A549 (cell line): ENCODE data around the gene TEAD3. TPM values are rescaled to one million over a fixed set of nuclear protein-coding genes. Genes with fewer than 3 reads are reported as not detected.

ENCODE experiments used
- ATAC-seq, 2 experiments: fragments of 200-7000 bp in 1 of 2; fragments of >200 bp in 1 of 2; cut with Nextera tagmentation in 1 of 2; cut with Tn5 transposase in 1 of 2; 3 replicates each; pipeline versions ENCODE4 v1.8.0 to v1.9.1; 2018 to 2020; ENCODE audit warnings: mild to moderate bottlenecking in 1 of 2, moderate library complexity in 1 of 2
- CTCF ChIA-PET: fragments of 300-600 bp; sonication (Branson Sonifier 250); formaldehyde crosslinking; extraction: SDS; loops from one replicate; lab custom pipeline; 2021; ENCODE audit warnings: antibody characterized with exemption, inconsistent platforms; lab: Yijun Ruan, JAX
- POLR2A ChIA-PET: fragments of 350-600 bp; formaldehyde crosslinking; extraction: SDS; loops from one replicate; lab custom pipeline; 2021; ENCODE audit warnings: antibody characterized with exemption, inconsistent platforms; lab: Yijun Ruan, JAX
- DNase-seq, 2 experiments: peaks; one replicate each; pipeline versions ENCODE4 v3.0.0 to v3.0.0-alpha.2; 2011 to 2016; ENCODE audit warnings: low read depth in 1 of 2, low spot score in 1 of 2
- FAIRE-seq: peaks from 2 replicates; lab custom pipeline; 2011; peaks lifted over from hg19 to GRCh38; lab: Jason Lieb, UNC
- H3K27ac ChIP-seq, 2 experiments: fragments of >200 bp; sonication (Bioruptor Twin); formaldehyde crosslinking; 3 replicates each; pipeline ENCODE4 v1.5.1; 2016 to 2017
- H3K4me1 ChIP-seq: fragments of >200 bp; sonication (Bioruptor Twin); formaldehyde crosslinking; 3 replicates; pipeline ENCODE4 v1.6.1; 2016
- H3K4me2 ChIP-seq: fragments of >200 bp; sonication (Bioruptor Twin); formaldehyde crosslinking; 3 replicates; pipeline ENCODE4 v1.6.1; 2016
- H3K4me3 ChIP-seq: fragments of >200 bp; sonication (Bioruptor Twin); formaldehyde crosslinking; 3 replicates; pipeline ENCODE4 v1.5.1; 2016
- H3K9me3 ChIP-seq: fragments of >200 bp; sonication (Bioruptor Twin); formaldehyde crosslinking; 3 replicates; pipeline ENCODE4 v1.6.1; 2016
- BHLHE40 ChIP-seq: IDR thresholded peaks from 2 replicates; pipeline ENCODE4 v1.6.1; 2012; ENCODE audit warnings: low read depth, low read length, inconsistent platforms
- CBX8 ChIP-seq: fragments of 200-600 bp; sonication (generic); IDR thresholded peaks from 2 replicates; pipeline ENCODE4 v1.6.1; 2016
- CEBPB ChIP-seq, 2 experiments: fragments of >200 bp in 1 of 2; sonication (Bioruptor Twin) in 1 of 2; formaldehyde crosslinking in 1 of 2; IDR thresholded peaks; 2 replicates each; pipeline ENCODE4 v1.6.1; 2012 to 2016
- CHD2 ChIP-seq: fragments of 150-350 bp; IDR thresholded peaks from 2 replicates; pipeline ENCODE4 v1.6.1; 2014; ENCODE audit warnings: low read length; ENCODE audit not compliant: partially characterized antibody
- CHD4 ChIP-seq: fragments of 200-600 bp; sonication (generic); IDR thresholded peaks from 2 replicates; pipeline ENCODE4 v1.6.1; 2016; ENCODE audit warnings: antibody characterized with exemption, mild to moderate bottlenecking, borderline replicate concordance
- FOXS1 ChIP-seq: fragments of 250-450 bp; sonication (Bioruptor Pico); IDR thresholded peaks from 2 replicates; pipeline ENCODE4 v1.5.0; 2020; ENCODE audit warnings: mild to moderate bottlenecking, moderate library complexity
- GATA3 ChIP-seq: IDR thresholded peaks from 2 replicates; pipeline ENCODE4 v1.6.1; 2012; ENCODE audit warnings: borderline replicate concordance
- HDAC2 ChIP-seq: fragments of 200-600 bp; sonication (generic); IDR thresholded peaks from 2 replicates; pipeline ENCODE4 v1.6.1; 2016
- HEYL ChIP-seq: fragments of 250-450 bp; sonication (Bioruptor Pico); IDR thresholded peaks from 2 replicates; pipeline ENCODE4 v1.8.0; 2021; ENCODE audit warnings: mild to moderate bottlenecking, moderate library complexity
- HOXB13 ChIP-seq: fragments of 250-450 bp; sonication (Bioruptor Pico); IDR thresholded peaks from 2 replicates; pipeline ENCODE4 v1.5.0; 2020; ENCODE audit warnings: low read depth, mild to moderate bottlenecking, moderate library complexity
- JUNB ChIP-seq: fragments of >200 bp; sonication (Bioruptor Twin); formaldehyde crosslinking; IDR thresholded peaks from 2 replicates; pipeline ENCODE4 v1.6.1; 2016
- KDM5A ChIP-seq: fragments of 200-600 bp; sonication (generic); IDR thresholded peaks from 2 replicates; pipeline ENCODE4 v1.6.1; 2016; ENCODE audit warnings: antibody characterized with exemption, mild to moderate bottlenecking
- MAFK ChIP-seq: fragments of 450-650 bp; IDR thresholded peaks from 2 replicates; pipeline ENCODE4 v1.6.1; 2014; ENCODE audit not compliant: partially characterized antibody
- MAX ChIP-seq: IDR thresholded peaks from 2 replicates; pipeline ENCODE4 v1.6.1; 2012
- MAZ ChIP-seq: fragments of 150-350 bp; IDR thresholded peaks from 2 replicates; pipeline ENCODE4 v1.6.1; 2014; ENCODE audit warnings: antibody characterized with exemption, low read depth, low read length, borderline replicate concordance
- MYC ChIP-seq: IDR thresholded peaks from 2 replicates; pipeline ENCODE4 v1.6.1; 2012; ENCODE audit warnings: mild to moderate bottlenecking, inconsistent platforms, low read length, improper control_type of control experiment, borderline replicate concordance
- NFE2L2 ChIP-seq: fragments of 150-350 bp; conservative IDR thresholded peaks from 2 replicates; pipeline ENCODE4 v1.6.1; 2014; ENCODE audit warnings: low read length
- NR3C1 ChIP-seq: fragments of >200 bp; sonication (Bioruptor Twin); formaldehyde crosslinking; IDR thresholded peaks from 3 replicates; pipeline ENCODE4 v1.6.1; 2017
- POLR2AphosphoS2 ChIP-seq: conservative IDR thresholded peaks from 2 replicates; pipeline ENCODE4 v1.6.1; 2012; ENCODE audit warnings: low read length, improper control_type of control experiment, inconsistent platforms
- RARB ChIP-seq: fragments of 250-450 bp; sonication (Bioruptor Pico); IDR thresholded peaks from 2 replicates; pipeline ENCODE4 v1.8.0; 2021; ENCODE audit warnings: mild to moderate bottlenecking, moderate library complexity
- REST ChIP-seq: fragments of 200-600 bp; sonication (generic); IDR thresholded peaks from 2 replicates; pipeline ENCODE4 v1.6.1; 2016; ENCODE audit warnings: antibody characterized with exemption, mild to moderate bottlenecking, moderate library complexity
- SMC3 ChIP-seq: fragments of >200 bp; sonication (Bioruptor Twin); formaldehyde crosslinking; IDR thresholded peaks from 3 replicates; pipeline ENCODE4 v1.6.1; 2018; ENCODE audit warnings: inconsistent platforms
- TFCP2L1 ChIP-seq: fragments of 250-450 bp; sonication (Bioruptor Pico); IDR thresholded peaks from 2 replicates; pipeline ENCODE4 v1.5.0; 2021; ENCODE audit warnings: mild to moderate bottlenecking
- TP53 ChIP-seq: fragments of 250-450 bp; sonication (Bioruptor Pico); IDR thresholded peaks from 2 replicates; pipeline ENCODE4 v1.5.0; 2021; ENCODE audit warnings: mild to moderate bottlenecking, moderate library complexity
- ZC3H11A ChIP-seq: fragments of 450-650 bp; IDR thresholded peaks from 2 replicates; pipeline ENCODE4 v1.6.1; 2014; ENCODE audit warnings: antibody characterized with exemption, mild to moderate bottlenecking
- ZFP36 ChIP-seq: fragments of 450-650 bp; IDR thresholded peaks from 2 replicates; pipeline ENCODE4 v1.6.1; 2014; ENCODE audit warnings: borderline replicate concordance; ENCODE audit not compliant: partially characterized antibody
- ZNF302 ChIP-seq: fragments of 250-450 bp; sonication (Bioruptor Pico); IDR thresholded peaks from 2 replicates; pipeline ENCODE4 v1.9.0; 2021; ENCODE audit warnings: inconsistent platforms, mild to moderate bottlenecking, moderate library complexity
- WGBS: methylation state at CpG from one replicate; pipeline ENCODE4 v1.1.6; 2017; ENCODE audit errors: missing lambda C conversion rate; 5-methylcytosine and 5-hydroxymethylcytosine counted together
- polyA plus RNA-seq, 4 experiments: library from polyadenylated mRNA; depleted of rRNA in 3 of 4; stranded (reverse); fragments of >200 nt; fragmentation: RNase III in 1 of 4; extraction: RNeasy Plus Mini Kit Qiagen cat#74134 plus additional on column Dnase treatment in 1 of 4; gene quantifications; 2 replicates in 3 of 4; 3 replicates in 1 of 4; pipeline ENCODE4 v1.2.3, GENCODE V29; 2011 to 2017

TEAD3 gene
- polyA plus RNA-seq, 2 of the 4 experiments (the other 2 are of a cell fraction): 2.1 to 4.2 TPM

- CTCF ChIA-PET: no interaction called here
- no peak within 1 kb of the TSS for H3K4me2 ChIP-seq
- FAIRE-seq (no peak), DNase-seq (no peak), ATAC-seq (no peak)
- WGBS: 67% methylated on average over 9 of the region's 10 CpGs
- TF ChIP-seq ZC3H11A (no peak), SMC3 (no peak), HDAC2 (no peak), MAX (no peak), KDM5A (no peak), TP53 (CRISPR knock-in tag) (no peak), NFE2L2 (no peak), TFCP2L1 (no peak), ZFP36 (no peak), MAFK (no peak), HOXB13 (CRISPR knock-in tag) (no peak), HEYL (CRISPR knock-in tag) (no peak), GATA3 (no peak), MYC (no peak), CBX8 (no peak), BHLHE40 (no peak), CHD2 (no peak), CHD4 (no peak), RARB (no peak), JUNB (no peak)
- no peak within 1 kb of the TSS for H3K4me3 ChIP-seq
- no peaks in the 10 kb centered on the region for H3K9me3 ChIP-seq
- H3K27ac ChIP-seq: no peak within 1 kb of the TSS
- H3K4me1 ChIP-seq: no peaks in the 10 kb centered on the region
- POLR2A ChIA-PET: no interaction called here
Observed at GRCh38 chr6:35512740-35513139, 15.9 kb upstream of the TEAD3 start, which contains the start of gene TULP1. Gene TULP1 (minus strand): TSS chr6:35512896. CDS start chr6:35512858, 38 bp downstream.

- no peak for TF ChIP-seq REST
- no peak for TF ChIP-seq KDM5A
- no peak for TF ChIP-seq CEBPB (IDR thresholded peaks at IDR 0.05)
- no peak for TF ChIP-seq ZC3H11A
- no peak for TF ChIP-seq MAZ
- TF ChIP-seq MYC: no peak
- TF ChIP-seq NR3C1: no peak
- no peak for TF ChIP-seq FOXS1 (CRISPR knock-in tag)
- TF ChIP-seq CBX8: no peak
- no peak for TF ChIP-seq POLR2AphosphoS2
- no peak for TF ChIP-seq GATA3
- TF ChIP-seq CHD4: no peak
- TF ChIP-seq NFE2L2: no peak
- no peak for TF ChIP-seq ZNF302 (CRISPR knock-in tag)
- TF ChIP-seq MAFK: no peak
- ATAC-seq: no peak
Observed at GRCh38 chr6:35512006-35512405, 15.1 kb upstream of the TEAD3 start.

More at GRCh38 chr6:35512006-35512405, 15.1 kb upstream of the TEAD3 start:
- DNase-seq (no peak), FAIRE-seq (no peak)
- Histone ChIP-seq H3K9me3 (no peaks in the 10 kb centered on the region), H3K4me3 (no peak overlapping the region), H3K4me2 (no peak overlapping the region), H3K4me1 (no peaks in the 10 kb centered on the region), H3K27ac (no peak overlapping the region)
- ChIA-PET POLR2A (no interaction called here), CTCF (interaction anchor here (0.5 to 1.1 kb wide), 2 partner anchors 10 to 135 kb away, joined by 3 read pairs; no protein-coding TSS in a partner anchor)
- 0% methylated on average over 1 of the region's 26 CpGs for WGBS
